Lower leg skin (tissue), 4 donors: ENCODE results near the gene AMOTL1. TPM values are rescaled to one million over a fixed set of nuclear protein-coding genes. Genes with fewer than 3 reads are reported as not detected.

Experiments
- DNase-seq, 2 donors: peaks; one replicate each; pipeline ENCODE4 v3.0.0-alpha.2; 2019; ENCODE audit warnings: low spot score in 2 of 2
- H3K4me3 ChIP-seq: fragments of 200-600 bp; sonication (generic); 2 replicates; pipeline ENCODE4 v1.5.1; 2017; ENCODE audit warnings: mild to moderate bottlenecking, low read depth; ENCODE audit not compliant: poor library complexity, severe bottlenecking
- CTCF ChIP-seq, 3 donors: fragments of 450-650 bp; IDR thresholded peaks; one replicate each; pipeline ENCODE4 v1.5.1; 2016; ENCODE audit warnings: antibody characterized with exemption in 3 of 3, mild to moderate bottlenecking in 3 of 3, moderate library complexity in 2 of 3
- POLR2A ChIP-seq, 2 donors: fragments of 450-650 bp; IDR thresholded peaks; one replicate each; pipeline ENCODE4 v1.6.1; 2016 to 2017; ENCODE audit warnings: antibody characterized with exemption in 2 of 2, mild to moderate bottlenecking in 1 of 2, moderate library complexity in 1 of 2
- WGBS, 2 donors: methylation state at CpG; one replicate each; pipeline ENCODE4 v1.1.5; 2018; 5-methylcytosine and 5-hydroxymethylcytosine counted together
- intact Hi-C: fragments of 100-400 bp; cut with DNase I; formaldehyde crosslinking; loops from one replicate; pipeline ENCODE4 v1.15.0; 2023; ENCODE audit warnings: low total_unique reads
- total RNA-seq, 4 donors: library from RNA; depleted of rRNA; stranded (reverse); fragments of >200 nt; gene quantifications; one replicate each; pipeline ENCODE4 v1.1.0, GENCODE V29; 2016

The AMOTL1 gene
- total RNA-seq, 4 donors from 2014 or later: 45.3 to 72.0 (median 64.8) TPM

GRCh38 chr11:94837317-94837716 lies 69.2 kb downstream of the AMOTL1 start:
- no peak for DNase-seq
- intact Hi-C loops: no loop called here
- no peak for TF ChIP-seq POLR2A (IDR thresholded peaks at IDR 0.05)
- no peak for TF ChIP-seq CTCF (IDR thresholded peaks at IDR 0.05)
- WGBS, 2 donors: 60 to 66% methylated on average over 2 of the region's 2 CpGs
- no peak overlapping the region for H3K4me3 ChIP-seq

DNA sequence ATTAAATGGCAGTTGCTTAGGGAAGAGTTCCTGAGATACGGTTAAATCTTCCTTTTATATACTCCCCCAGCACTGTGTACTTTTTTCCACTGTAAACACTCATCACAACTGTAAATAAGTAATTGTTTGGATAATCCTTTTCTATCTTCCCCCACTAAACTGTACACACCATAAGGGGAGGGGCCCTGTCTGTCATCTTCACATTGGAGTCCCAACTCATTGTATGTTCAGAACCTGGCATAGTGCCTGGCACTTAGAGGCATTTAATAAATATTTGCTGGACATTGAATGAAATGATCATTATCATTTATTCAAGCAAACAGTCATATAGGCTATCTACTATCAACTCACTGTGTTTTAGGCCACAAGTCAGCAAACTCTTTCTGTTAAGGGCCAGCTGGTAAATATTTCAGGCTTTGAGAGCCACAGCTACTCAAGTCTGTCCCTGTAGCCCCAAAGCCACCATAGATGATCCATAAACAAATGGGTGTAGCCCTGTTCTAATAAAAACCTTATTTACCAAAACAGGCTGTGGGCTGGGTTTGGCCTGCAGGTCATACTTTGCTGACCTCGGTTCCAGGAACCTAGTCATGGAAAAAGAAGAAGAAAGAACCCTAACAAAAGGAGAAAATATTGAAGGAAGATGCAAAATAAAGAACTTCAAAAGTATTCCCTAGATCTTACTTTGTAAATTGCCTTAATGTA lies 70.0 kb downstream of the AMOTL1 start:
- no peak overlapping the region for H3K4me3 ChIP-seq
- no peak for DNase-seq
- TF ChIP-seq CTCF (IDR thresholded peaks at IDR 0.05) (no peak), POLR2A (IDR thresholded peaks at IDR 0.05) (no peak)
- 70 to 73% methylated on average over 2 of the region's 2 CpGs for WGBS, 2 donors
- intact Hi-C loops: no loop called here

DNA sequence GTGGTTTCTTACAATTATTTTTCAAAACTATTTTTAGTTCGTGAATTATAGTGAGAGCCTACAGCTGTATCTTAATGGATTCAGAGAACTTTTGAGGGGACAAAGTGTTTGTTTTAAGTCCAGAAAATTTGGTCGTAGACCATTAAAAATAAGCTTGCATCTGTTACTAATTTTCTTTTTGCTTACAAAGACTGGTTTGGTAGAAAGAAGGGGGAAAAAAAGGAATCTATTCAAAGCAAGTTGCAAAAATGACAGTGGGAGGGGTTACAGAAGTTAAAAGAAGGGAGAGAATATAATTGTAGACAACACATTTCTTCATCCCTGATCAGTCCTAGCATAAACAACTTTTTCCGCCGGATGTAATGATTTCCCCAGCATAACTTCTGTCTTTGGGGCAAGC lies 72.1 kb downstream of the AMOTL1 start:
- intact Hi-C loops: no loop called here
- no peak for TF ChIP-seq CTCF (IDR thresholded peaks at IDR 0.05)
- no peak for TF ChIP-seq POLR2A (IDR thresholded peaks at IDR 0.05)
- DNase-seq: no peak
- H3K4me3 ChIP-seq: no peak overlapping the region
- WGBS, 2 donors: 57 to 61% methylated on average over 4 of the region's 4 CpGs

GRCh38 chr11:94844031-94844430 lies 75.9 kb downstream of the AMOTL1 start:
- intact Hi-C loops: no loop called here
- no peak overlapping the region for H3K4me3 ChIP-seq
- no peak for DNase-seq
- TF ChIP-seq POLR2A (IDR thresholded peaks at IDR 0.05) (no peak), CTCF (IDR thresholded peaks at IDR 0.05) (no peak)

DNA sequence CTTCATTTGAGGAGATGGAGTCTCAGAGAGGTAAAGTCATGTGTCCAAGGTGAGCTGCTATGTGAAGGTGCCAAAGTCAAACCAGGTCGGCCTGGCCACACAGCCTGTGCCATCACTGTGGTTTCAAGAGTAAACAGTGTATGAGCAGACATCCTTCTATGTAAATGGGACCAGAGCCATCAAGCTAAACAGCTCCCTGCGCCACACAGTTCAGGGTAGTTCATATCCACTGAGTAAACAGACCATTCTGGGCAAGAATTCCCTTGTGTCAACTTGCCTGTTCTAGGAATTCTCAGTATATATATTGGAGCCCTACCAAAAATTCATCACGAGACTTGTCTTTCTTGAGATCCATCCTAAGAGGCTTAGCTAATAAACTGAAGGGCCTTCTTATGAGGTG lies 77.5 kb downstream of the AMOTL1 start:
- no peak overlapping the region for H3K4me3 ChIP-seq
- 35 to 38% methylated on average over 3 of the region's 3 CpGs for WGBS, 2 donors
- DNase-seq: peak in 1 of 2 donors; percentile 69
- TF ChIP-seq POLR2A (IDR thresholded peaks at IDR 0.05): no peak
- no peak for TF ChIP-seq CTCF (IDR thresholded peaks at IDR 0.05)
- intact Hi-C loops: no loop called here

DNA sequence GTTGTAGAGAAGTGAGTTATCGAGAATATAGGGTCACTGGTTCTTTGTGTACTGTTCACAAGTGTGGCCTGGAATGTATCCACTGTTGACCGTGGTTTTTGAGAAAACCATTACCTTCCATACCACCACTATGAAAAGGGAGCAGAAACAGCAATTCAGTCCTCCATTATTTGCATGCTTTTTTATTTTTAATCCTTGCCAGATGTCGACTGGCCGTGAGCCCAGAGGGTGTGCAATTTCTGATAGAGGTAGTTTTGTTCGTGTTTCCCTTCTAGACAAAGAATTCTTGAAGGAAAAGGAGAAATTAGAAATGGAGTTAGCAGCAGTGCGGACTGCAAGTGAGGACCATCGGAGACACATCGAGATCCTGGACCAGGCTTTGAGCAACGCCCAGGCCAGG lies 81.7 kb downstream of the AMOTL1 start:
- intact Hi-C loops: no loop called here
- no peak overlapping the region for H3K4me3 ChIP-seq
- TF ChIP-seq POLR2A (IDR thresholded peaks at IDR 0.05): no peak
- TF ChIP-seq CTCF (IDR thresholded peaks at IDR 0.05): no peak
- 64 to 66% methylated on average over 9 of the region's 9 CpGs for WGBS, 2 donors
- no peak for DNase-seq
